ENCODE data around the gene TNFRSF13B.

GRCh38 chr17:16986391-16986790 is 14.5 kb upstream of the TNFRSF13B start:
- TF ChIP-seq CTCF (IDR thresholded peaks at IDR 0.05) (no peak), POLR2A (IDR thresholded peaks at IDR 0.05; ENCODE audit: low read depth) (no peak), EP300 (IDR thresholded peaks at IDR 0.05) (no peak)

Data from esophagus muscularis mucosa (tissue), 4 donors.